22Rv1 (cell line): ENCODE data around the gene MMD2.

Experiments used
- H3K27ac ChIP-seq: fragments of 450-650 bp; 2 replicates; pipeline ENCODE4 v1.5.1; 2017
- ZFX ChIP-seq: fragments of 450-650 bp; IDR thresholded peaks from 2 replicates; pipeline ENCODE4 v1.6.1; 2017; ENCODE audit warnings: antibody characterized with exemption, borderline replicate concordance
- TF ChIP-seq, protein P1 (sequence below): fragments of 450-650 bp; IDR thresholded peaks from 2 replicates; pipeline ENCODE4 v1.5.1; 2017; ENCODE audit warnings: mild to moderate bottlenecking

MMD2 gene

DNA sequence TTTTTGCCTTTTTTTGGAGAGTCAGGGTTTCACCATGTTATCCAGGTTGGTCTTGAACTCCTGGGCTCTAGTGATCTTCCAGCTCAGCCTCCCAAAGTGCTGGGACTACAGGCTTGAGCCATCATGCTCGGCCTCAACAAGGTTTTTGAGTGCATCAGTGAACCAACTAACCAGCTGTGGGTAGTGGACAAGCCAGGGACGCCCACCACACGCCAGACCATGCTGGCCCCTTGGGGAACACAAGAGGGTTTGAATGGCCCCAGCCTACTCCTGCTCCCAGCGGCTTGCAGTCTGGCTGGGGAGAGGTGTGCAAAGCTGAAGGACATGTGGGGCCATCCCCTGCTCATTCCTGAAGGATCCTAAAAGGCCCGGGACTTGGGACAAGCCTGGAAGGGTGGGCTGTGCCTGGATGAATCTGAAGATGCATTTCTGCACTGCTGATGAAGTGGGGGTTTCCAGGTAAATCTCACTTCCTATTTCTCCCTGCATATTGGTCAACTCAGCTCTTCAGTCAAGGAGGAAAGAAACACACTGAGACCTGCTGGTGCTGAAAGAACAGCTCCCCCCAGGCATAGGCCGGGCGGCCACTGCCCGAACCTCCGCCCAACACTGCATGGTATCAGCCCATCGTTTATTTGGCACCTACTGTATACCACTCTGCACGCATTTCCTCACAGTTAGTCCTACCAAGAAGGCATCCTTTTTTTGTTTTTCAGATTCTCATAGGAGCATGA lies 6.9 kb downstream of the MMD2 start:
- H3K27ac ChIP-seq: no peak overlapping the region
- TF ChIP-seq, protein P1, sequence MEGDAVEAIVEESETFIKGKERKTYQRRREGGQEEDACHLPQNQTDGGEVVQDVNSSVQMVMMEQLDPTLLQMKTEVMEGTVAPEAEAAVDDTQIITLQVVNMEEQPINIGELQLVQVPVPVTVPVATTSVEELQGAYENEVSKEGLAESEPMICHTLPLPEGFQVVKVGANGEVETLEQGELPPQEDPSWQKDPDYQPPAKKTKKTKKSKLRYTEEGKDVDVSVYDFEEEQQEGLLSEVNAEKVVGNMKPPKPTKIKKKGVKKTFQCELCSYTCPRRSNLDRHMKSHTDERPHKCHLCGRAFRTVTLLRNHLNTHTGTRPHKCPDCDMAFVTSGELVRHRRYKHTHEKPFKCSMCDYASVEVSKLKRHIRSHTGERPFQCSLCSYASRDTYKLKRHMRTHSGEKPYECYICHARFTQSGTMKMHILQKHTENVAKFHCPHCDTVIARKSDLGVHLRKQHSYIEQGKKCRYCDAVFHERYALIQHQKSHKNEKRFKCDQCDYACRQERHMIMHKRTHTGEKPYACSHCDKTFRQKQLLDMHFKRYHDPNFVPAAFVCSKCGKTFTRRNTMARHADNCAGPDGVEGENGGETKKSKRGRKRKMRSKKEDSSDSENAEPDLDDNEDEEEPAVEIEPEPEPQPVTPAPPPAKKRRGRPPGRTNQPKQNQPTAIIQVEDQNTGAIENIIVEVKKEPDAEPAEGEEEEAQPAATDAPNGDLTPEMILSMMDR: no peak
- no peak for TF ChIP-seq ZFX

DNA sequence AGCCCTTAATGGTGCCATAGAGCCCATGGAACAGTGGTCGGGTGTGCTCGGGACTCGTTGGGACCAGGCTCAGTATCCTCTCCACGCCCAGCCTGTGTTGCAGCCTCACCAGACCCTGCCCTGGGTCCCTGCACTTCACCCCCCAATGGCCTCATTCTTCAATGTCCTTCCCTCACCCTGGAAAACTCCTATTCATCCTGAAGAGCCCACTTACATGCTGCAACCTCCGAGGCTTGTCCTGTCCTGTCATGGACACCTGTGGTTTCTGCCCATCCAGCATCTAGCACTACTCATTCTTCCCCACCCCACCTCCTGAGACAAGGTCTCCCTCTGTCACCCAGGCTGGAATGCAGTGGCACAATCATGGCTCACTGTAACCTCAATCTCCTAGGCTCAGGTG lies 7.7 kb downstream of the MMD2 start:
- H3K27ac ChIP-seq: no peak overlapping the region
- no peak for TF ChIP-seq ZFX
- TF ChIP-seq, protein P1: no peak

DNA sequence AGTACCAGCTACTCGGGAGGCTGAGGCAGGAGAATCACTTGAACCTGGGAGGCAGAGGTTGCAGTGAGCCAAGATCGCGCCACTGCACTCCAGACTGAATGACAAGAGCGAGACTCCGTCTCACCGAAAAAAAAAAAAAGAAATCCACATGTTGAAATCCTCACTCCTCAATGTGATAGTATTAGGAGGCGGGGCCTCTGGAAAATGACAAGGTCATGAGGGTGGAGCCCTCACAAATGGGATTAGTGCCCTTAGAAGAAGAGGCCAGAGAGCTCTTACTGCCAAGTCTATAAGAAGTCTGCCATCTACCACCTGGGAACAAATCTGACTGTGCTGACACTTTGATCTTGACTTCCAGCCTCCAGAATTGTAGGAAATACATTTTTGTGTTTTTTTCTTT lies 10.6 kb downstream of the MMD2 start:
- TF ChIP-seq, protein P1: no peak
- no peak for TF ChIP-seq ZFX

DNA sequence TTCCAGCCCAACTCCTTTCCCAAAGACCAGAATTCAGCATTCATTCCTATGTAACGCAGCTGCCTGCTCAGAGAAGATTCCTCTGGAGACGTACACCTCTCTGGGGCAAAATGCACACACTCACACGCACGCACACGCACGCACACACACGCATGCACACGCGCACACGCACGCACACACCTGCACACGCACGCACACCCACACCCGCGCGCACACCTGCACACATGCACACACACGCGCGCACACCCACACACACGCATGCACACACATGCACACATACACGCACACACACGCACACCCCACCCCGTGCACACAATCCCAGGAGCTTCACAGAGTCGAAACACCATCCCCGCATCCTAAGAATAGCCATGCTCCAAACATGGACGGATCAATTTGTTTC lies 13.0 kb downstream of the MMD2 start:
- no peak overlapping the region for H3K27ac ChIP-seq
- TF ChIP-seq ZFX: no peak
- TF ChIP-seq, protein P1: no peak

More for the DNA sequence above, 10.6 kb downstream of the MMD2 start:
- H3K27ac ChIP-seq: no peak overlapping the region

DNA sequence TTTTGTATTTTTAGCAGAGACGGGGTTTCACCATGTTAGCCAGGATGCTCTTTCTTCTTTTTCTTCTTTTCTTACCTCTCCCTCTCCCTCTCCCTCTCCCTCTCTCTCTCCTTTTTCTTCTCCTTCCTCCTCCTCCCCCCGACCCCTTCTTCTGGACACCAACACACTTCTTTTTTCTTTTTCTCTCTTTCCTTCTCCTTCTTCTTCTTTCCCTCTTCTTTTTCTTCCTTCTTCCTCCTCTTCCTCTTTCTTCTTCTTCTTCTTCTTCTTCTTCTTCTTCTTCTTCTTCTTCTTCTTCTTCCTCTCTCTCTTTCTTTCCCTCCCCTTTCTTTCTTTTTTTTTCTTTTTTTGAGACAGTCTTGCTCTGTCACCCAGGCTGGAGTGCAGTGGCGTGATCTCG lies 14.0 kb downstream of the MMD2 start:
- TF ChIP-seq ZFX: no peak
- H3K27ac ChIP-seq: no peak overlapping the region

DNA sequence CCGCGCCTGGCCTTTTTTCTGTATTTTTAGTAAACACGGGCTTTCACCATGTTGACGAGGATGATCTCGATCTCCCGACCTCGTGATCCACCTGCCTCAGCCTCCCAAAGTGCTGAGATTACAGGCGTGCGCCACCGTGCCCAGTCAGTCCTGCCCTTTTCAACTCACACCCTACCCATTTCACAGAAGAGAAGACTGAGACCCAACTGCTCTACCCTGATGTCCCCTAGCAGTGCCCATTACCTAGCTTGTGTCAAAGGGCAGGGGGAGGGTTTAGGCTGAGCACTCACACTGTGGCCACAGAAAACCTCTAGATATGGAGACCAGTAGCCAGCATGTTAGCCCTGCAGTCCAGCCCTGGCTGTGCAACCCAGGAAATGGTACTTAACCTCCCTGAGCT lies 15.7 kb downstream of the MMD2 start:
- no peak overlapping the region for H3K27ac ChIP-seq
- no peak for TF ChIP-seq ZFX
- TF ChIP-seq, protein P1: no peak

DNA sequence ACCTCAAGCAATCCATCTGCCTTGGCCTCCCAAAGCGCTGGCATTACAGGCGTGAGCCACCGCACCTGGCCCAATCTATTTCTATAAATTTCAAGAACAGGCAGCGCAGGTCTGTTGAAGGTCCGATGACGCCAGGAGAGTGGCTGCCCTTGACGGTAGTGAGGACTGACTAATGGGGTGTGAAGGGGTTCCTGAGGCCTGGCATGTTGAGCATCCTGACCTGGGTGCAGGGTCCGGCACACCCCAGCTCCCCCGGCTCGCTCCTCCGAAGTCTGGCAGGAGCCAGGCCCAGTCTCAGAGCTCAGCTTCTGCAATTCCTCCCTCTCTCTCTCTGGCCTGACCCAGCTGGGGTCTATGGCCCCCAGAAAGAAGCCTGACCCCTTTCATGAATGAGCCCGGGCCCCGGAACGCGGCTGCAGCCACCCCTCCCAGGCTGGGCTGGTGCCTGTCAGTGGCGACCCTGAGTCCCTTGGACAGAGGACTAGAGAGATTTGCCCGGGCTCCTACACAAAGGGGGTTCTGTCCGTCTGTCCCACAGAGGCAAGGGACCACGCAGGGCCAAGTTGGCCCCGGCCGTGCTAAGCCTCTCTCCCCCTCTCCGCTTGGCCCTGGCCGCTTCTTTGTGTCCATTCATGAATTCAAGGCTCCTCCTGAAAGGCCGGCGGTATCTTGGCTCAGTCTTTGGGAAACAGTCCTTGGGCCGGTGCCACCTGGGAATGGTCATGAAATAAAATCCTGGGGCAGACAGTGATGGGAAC lies 18.8 kb downstream of the MMD2 start:
- TF ChIP-seq, protein P1: no peak
- TF ChIP-seq ZFX: no peak
- H3K27ac ChIP-seq: no peak overlapping the region
